IMR-90 (cell line): ENCODE data around the gene WASHC2C. TPM values are rescaled to one million over a fixed set of nuclear protein-coding genes. Genes with fewer than 3 reads are reported as not detected.
"Not testable (repeated sequence)": the region's sequence is repeated elsewhere in the genome, so short reads cannot be mapped to it uniquely, and the experiment has no call there.

Experiments used
- ATAC-seq: fragments of 200-7000 bp; cut with Tn5 transposase; 2 replicates; pipeline ENCODE4 v1.9.1; 2020; ENCODE audit warnings: low read depth, mild to moderate bottlenecking, moderate library complexity
- BruUV-seq: library from RNA; stranded (reverse); fragments of 400-500 nt; replicated peaks from 2 replicates; lab custom pipeline; 2021; lab: Mats Ljungman, UMichigan
- CTCF ChIA-PET: fragments of 300-600 bp; formaldehyde crosslinking; extraction: SDS; loops from one replicate; lab custom pipeline; 2021; ENCODE audit warnings: antibody characterized with exemption; lab: Yijun Ruan, JAX
- POLR2A ChIA-PET: fragments of 300-600 bp; sonication (Branson Sonifier 250); formaldehyde crosslinking; loops from one replicate; lab custom pipeline; 2022; ENCODE audit warnings: antibody characterized with exemption; ENCODE audit not compliant: unreplicated experiment; lab: Charles Lee
- DNase-seq: peaks from one replicate; pipeline ENCODE4 v3.0.0; 2013
- H2AFZ ChIP-seq: replicated peaks from 2 replicates; pipeline ENCODE3; 2013; ENCODE audit warnings: low read length, mild to moderate bottlenecking; ENCODE audit not compliant: poor library complexity
- H2AK5ac ChIP-seq: 2 replicates; pipeline ENCODE4 v1.6.1; 2013; ENCODE audit warnings: low read depth, low read length, inconsistent platforms
- H2AK9ac ChIP-seq: replicated peaks from 2 replicates; pipeline ENCODE3; 2013; ENCODE audit warnings: mild to moderate bottlenecking, low read depth, low read length, moderate library complexity; ENCODE audit not compliant: poor library complexity
- H2BK120ac ChIP-seq: 2 replicates; pipeline ENCODE4 v1.6.1; 2013; ENCODE audit warnings: low read depth, low read length, inconsistent platforms
- H2BK15ac ChIP-seq: 3 replicates; pipeline ENCODE4 v1.6.1; 2013; ENCODE audit warnings: low read depth, low read length, inconsistent platforms
- H2BK20ac ChIP-seq: 2 replicates; pipeline ENCODE4 v1.6.1; 2013; ENCODE audit warnings: low read depth, mild to moderate bottlenecking, inconsistent platforms, low read length, moderate library complexity
- H2BK5ac ChIP-seq: 2 replicates; pipeline ENCODE4 v1.6.1; 2013; ENCODE audit warnings: mild to moderate bottlenecking, low read depth, low read length, inconsistent platforms; ENCODE audit not compliant: poor library complexity, severe bottlenecking
- H3K14ac ChIP-seq: replicated peaks from 2 replicates; pipeline ENCODE4 v1.6.1; 2013; ENCODE audit warnings: low read depth, low read length, inconsistent platforms
- H3K18ac ChIP-seq: 2 replicates; pipeline ENCODE4 v1.6.1; 2013; ENCODE audit warnings: low read depth, low read length, control low read depth
- H3K23ac ChIP-seq: 2 replicates; pipeline ENCODE4 v1.6.1; 2013; ENCODE audit warnings: low read depth, low read length, inconsistent platforms
- H3K27ac ChIP-seq: 2 replicates; pipeline ENCODE4 v1.5.1; 2013; ENCODE audit warnings: mild to moderate bottlenecking, control low read depth, low read length; ENCODE audit not compliant: insufficient read depth
- H3K27me3 ChIP-seq: 2 replicates; pipeline ENCODE4 v1.6.1; 2013; ENCODE audit warnings: low read length; ENCODE audit not compliant: control insufficient read depth, insufficient read depth
- H3K36me3 ChIP-seq: 2 replicates; pipeline ENCODE4 v1.6.1; 2013; ENCODE audit warnings: low read length, mixed read lengths; ENCODE audit not compliant: control insufficient read depth, insufficient read depth
- H3K4ac ChIP-seq: 2 replicates; pipeline ENCODE4 v1.6.1; 2013; ENCODE audit warnings: low read depth, low read length, inconsistent platforms
- H3K4me1 ChIP-seq: 2 replicates; pipeline ENCODE4 v1.6.1; 2013; ENCODE audit warnings: low read length, mixed read lengths; ENCODE audit not compliant: control insufficient read depth, insufficient read depth
- H3K4me2 ChIP-seq: 2 replicates; pipeline ENCODE4 v1.6.1; 2013; ENCODE audit warnings: low read depth, mild to moderate bottlenecking, control low read depth, low read length, moderate library complexity
- H3K4me3 ChIP-seq: 2 replicates; pipeline ENCODE4 v1.5.1; 2013; ENCODE audit warnings: low read depth, mild to moderate bottlenecking, control low read depth, low read length, moderate library complexity; ENCODE audit not compliant: insufficient read depth
- H3K56ac ChIP-seq: 2 replicates; pipeline ENCODE4 v1.6.1; 2013; ENCODE audit warnings: low read length, inconsistent platforms; ENCODE audit not compliant: insufficient read depth; ENCODE audit errors: extremely low read depth
- H3K79me1 ChIP-seq, 2 experiments: 2 replicates each; pipeline ENCODE4 v1.6.1; 2013; ENCODE audit warnings: low read length in 2 of 2, inconsistent platforms in 1 of 2, low read depth in 1 of 2
- H3K9ac ChIP-seq: 2 replicates; pipeline ENCODE4 v1.6.1; 2013; ENCODE audit warnings: low read depth, low read length, control low read depth
- H3K9me1 ChIP-seq: 2 replicates; pipeline ENCODE4 v1.6.1; 2013; ENCODE audit warnings: low read length, inconsistent platforms; ENCODE audit not compliant: insufficient read depth
- H3K9me3 ChIP-seq: 2 replicates; pipeline ENCODE4 v1.6.1; 2013; ENCODE audit warnings: low read length; ENCODE audit not compliant: control insufficient read depth, insufficient read depth
- H4K20me1 ChIP-seq: 2 replicates; pipeline ENCODE4 v1.6.1; 2013; ENCODE audit warnings: low read length, inconsistent platforms; ENCODE audit not compliant: insufficient read depth
- H4K5ac ChIP-seq: 2 replicates; pipeline ENCODE4 v1.6.1; 2013; ENCODE audit warnings: mild to moderate bottlenecking, low read depth, low read length, control low read depth
- H4K8ac ChIP-seq, 2 experiments: 2 replicates each; pipeline ENCODE4 v1.6.1; 2013; ENCODE audit warnings: low read depth in 2 of 2, low read length in 2 of 2, control low read depth in 1 of 2, inconsistent platforms in 1 of 2
- H4K91ac ChIP-seq: 2 replicates; pipeline ENCODE4 v1.6.1; 2013; ENCODE audit warnings: low read depth, low read length, inconsistent platforms; ENCODE audit not compliant: insufficient read depth
- WGBS, 2 experiments: methylation state at CpG; one replicate each; pipeline versions ENCODE4 v1.1.5 to v1.1.7; 2013; ENCODE audit warnings: missing lambda C conversion rate in 2 of 2; ENCODE audit not compliant: insufficient read length in 1 of 2; ENCODE audit errors: extremely low coverage in 2 of 2; 5-methylcytosine and 5-hydroxymethylcytosine counted together
- dilution Hi-C: fragments of 300-500 bp; cut with HindIII; formaldehyde crosslinking; loops from one replicate; pipeline ENCODE4 v1.14.3; 2018; ENCODE audit warnings: low sequenced_read_pairs; ENCODE audit not compliant: unreplicated experiment
- in situ Hi-C: fragments of 300-500 bp; cut with MboI; formaldehyde crosslinking; loops from 3 replicates; pipeline ENCODE4 v1.14.3; 2019; ENCODE audit warnings: low sequenced_read_pairs, inconsistent platforms, mixed read lengths
- intact Hi-C: fragments of 100-400 bp; cut with micrococcal nuclease; formaldehyde crosslinking; loops from 2 replicates; pipeline ENCODE4 v1.10.0; 2022
- polyA plus RNA-seq, 3 experiments: library from polyadenylated mRNA; depleted of rRNA; stranded (reverse); fragments of >200 nt; gene quantifications; 2 replicates each; pipeline ENCODE4 v1.2.3, GENCODE V29; 2012; ENCODE audit warnings: low replicate concordance in 1 of 3
- total RNA-seq: library from RNA; depleted of rRNA; stranded (reverse); fragments of >200 nt; gene quantifications from 2 replicates; pipeline ENCODE4 v1.2.3, GENCODE V29; 2012

The WASHC2C gene
- total and polyA plus RNA-seq, 2 of the 4 experiments (the other 2 are of a cell fraction) = 22.2 to 27.2 TPM

DNA sequence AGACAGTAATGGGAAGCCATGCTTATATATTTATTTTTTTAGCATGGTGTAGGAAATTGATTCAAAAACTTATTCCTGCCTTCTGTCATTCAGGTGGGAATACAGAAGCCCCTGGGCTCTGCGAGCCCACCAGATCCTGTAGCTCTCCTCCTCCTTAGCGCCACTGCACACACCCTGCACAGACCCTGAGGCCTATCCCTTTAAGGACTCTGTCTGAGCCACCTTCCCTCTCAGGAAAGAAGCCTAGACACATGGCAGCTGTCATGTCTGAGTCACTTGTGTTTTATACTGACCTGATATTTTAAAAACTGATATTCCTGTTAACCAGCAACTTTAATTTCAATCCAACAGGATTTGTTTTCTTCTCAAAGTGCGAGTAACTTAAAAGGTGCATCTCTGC, 36.0 kb downstream of the WASHC2C start:
- H3K27ac ChIP-seq, in situ Hi-C loops, H3K4me3 ChIP-seq, H4K91ac ChIP-seq, BruUV-seq, H2BK20ac ChIP-seq, H3K4ac ChIP-seq, H2AK9ac ChIP-seq, H3K9ac ChIP-seq, H3K36me3 ChIP-seq, H3K18ac ChIP-seq, H3K27me3 ChIP-seq, H2AK5ac ChIP-seq, H2BK15ac ChIP-seq, H3K14ac ChIP-seq, H3K79me1 ChIP-seq, H3K23ac ChIP-seq, H4K5ac ChIP-seq, ATAC-seq, dilution Hi-C loops, H3K4me2 ChIP-seq, CTCF ChIA-PET, H2AFZ ChIP-seq, H2BK120ac ChIP-seq, H3K9me1 ChIP-seq, H3K9me3 ChIP-seq, DNase-seq, H3K4me1 ChIP-seq, H4K8ac ChIP-seq, intact Hi-C loops, POLR2A ChIA-PET, H2BK5ac ChIP-seq, H4K20me1 ChIP-seq, H3K56ac ChIP-seq: not testable (repeated sequence)
- WGBS, 2 experiments = no CpG with 5 or more reads among the region's 3 CpGs

DNA sequence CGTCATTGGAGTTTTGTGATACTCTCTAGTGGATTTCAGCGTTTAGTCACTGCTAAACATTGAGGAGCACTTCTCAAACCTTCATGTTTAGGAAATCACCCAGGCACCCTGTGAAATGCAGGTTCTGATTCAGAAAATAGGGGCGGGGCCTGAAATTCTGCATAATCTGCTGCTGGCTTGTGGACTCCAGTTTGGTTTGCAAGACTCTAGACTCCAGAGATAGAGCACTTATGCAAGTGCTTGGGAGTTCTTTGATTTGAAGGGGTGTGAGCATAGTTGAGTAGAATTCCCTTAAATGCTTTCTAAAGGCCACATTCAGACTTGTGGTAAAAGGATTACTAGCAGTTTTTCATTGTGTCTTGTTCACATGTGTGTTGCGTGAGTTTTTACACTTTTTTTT, 41.3 kb downstream of the WASHC2C start:
- H2BK5ac ChIP-seq, H2AK5ac ChIP-seq, H2AK9ac ChIP-seq, H3K27ac ChIP-seq, H3K56ac ChIP-seq, H3K4me3 ChIP-seq, H3K36me3 ChIP-seq, H3K4me1 ChIP-seq, H3K4me2 ChIP-seq, H2BK120ac ChIP-seq, POLR2A ChIA-PET, intact Hi-C loops, ATAC-seq, in situ Hi-C loops, H4K8ac ChIP-seq, H3K79me1 ChIP-seq, H2AFZ ChIP-seq, H3K9me1 ChIP-seq, H2BK20ac ChIP-seq, BruUV-seq, DNase-seq, CTCF ChIA-PET, H3K23ac ChIP-seq, H2BK15ac ChIP-seq, H4K20me1 ChIP-seq, H4K5ac ChIP-seq, H3K9ac ChIP-seq, H3K4ac ChIP-seq, H3K18ac ChIP-seq, dilution Hi-C loops, H3K9me3 ChIP-seq, H4K91ac ChIP-seq, H3K27me3 ChIP-seq, H3K14ac ChIP-seq: not testable (repeated sequence)
- no CpG with 5 or more reads among the region's 4 CpGs for WGBS, 2 experiments
